NCI-H2081 (cell line): ENCODE results near the gene KY.

Experiments used
- DNase-seq, 2 experiments: peaks; one replicate each; lab custom pipeline; 2025; lab: John Stamatoyannopoulos, UW

Gene KY

GRCh38 chr3:134672571-134672970 lies 21.7 kb upstream of the KY start:
- DNase-seq = no peak

- DNase-seq = no peak
Measured at GRCh38 chr3:134667956-134668355, 17.1 kb upstream of the KY start.

GRCh38 chr3:134667406-134667805 lies 16.6 kb upstream of the KY start:
- no peak for DNase-seq

GRCh38 chr3:134666885-134667284 lies 16.1 kb upstream of the KY start:
- DNase-seq = no peak

GRCh38 chr3:134666466-134666865 lies 15.6 kb upstream of the KY start:
- DNase-seq = no peak

GRCh38 chr3:134666052-134666451 lies 15.2 kb upstream of the KY start:
- no peak for DNase-seq

GRCh38 chr3:134665243-134665642 lies 14.4 kb upstream of the KY start:
- DNase-seq = no peak

GRCh38 chr3:134663721-134664456 lies 13.1 kb upstream of the KY start:
- no peak for DNase-seq

- DNase-seq = no peak
Measured at GRCh38 chr3:134660046-134660441, 9.2 kb upstream of the KY start.

GRCh38 chr3:134659391-134660045 lies 8.7 kb upstream of the KY start:
- no peak for DNase-seq

GRCh38 chr3:134658555-134658954 lies 7.7 kb upstream of the KY start:
- no peak for DNase-seq

- no peak for DNase-seq
Measured at GRCh38 chr3:134656211-134656800, 5.5 kb upstream of the KY start.

GRCh38 chr3:134655706-134656105 lies 4.9 kb upstream of the KY start:
- no peak for DNase-seq

- no peak for DNase-seq
Measured at GRCh38 chr3:134654031-134654430, 3.2 kb upstream of the KY start.

- DNase-seq = no peak
Measured at GRCh38 chr3:134652886-134653630, 2.2 kb upstream of the KY start.

GRCh38 chr3:134652409-134652831 lies 1.6 kb upstream of the KY start:
- no peak for DNase-seq

GRCh38 chr3:134651347-134652041 lies 672 bp upstream of the KY start:
- DNase-seq = no peak

GRCh38 chr3:134649106-134649705 lies 1.6 kb downstream of the KY start:
- DNase-seq = no peak

- no peak for DNase-seq
Measured at GRCh38 chr3:134647902-134648760, 2.7 kb downstream of the KY start.

- DNase-seq = no peak
Measured at GRCh38 chr3:134646086-134646485, 4.7 kb downstream of the KY start.

GRCh38 chr3:134645515-134645914 lies 5.3 kb downstream of the KY start:
- no peak for DNase-seq
